Activated CD4-positive, CD25-positive, alpha-beta regulatory T cell treated with anti-CD3 and anti-CD28 coated beads, Interleukin-2, amount 50 U/mL, for 72 hours (primary cell): ENCODE measurements around the gene SNRNP40.
"Not testable (repeated sequence)": the region's sequence is repeated elsewhere in the genome, so short reads cannot be mapped to it uniquely, and the experiment has no call there.

Source experiments
- DNase-seq: peaks from one replicate; pipeline ENCODE4 v3.0.0; 2021

Gene SNRNP40

GRCh38 chr1:31296486-31297276, at the start of gene SNRNP40, which contains the start of gene ZCCHC17:
Gene SNRNP40 (minus strand): TSS chr1:31296788. CDS start chr1:31296751, 37 bp downstream.
Gene ZCCHC17 (plus strand): TSS chr1:31297032. CDS start chr1:31310099, 13,067 bp downstream.
- DNase-seq = peak; percentile 83

- no peak for DNase-seq
Measured at GRCh38 chr1:31345635-31346034, 49.0 kb upstream of the SNRNP40 start.

GRCh38 chr1:31344503-31344902, 47.9 kb upstream of the SNRNP40 start:
- no peak for DNase-seq

GRCh38 chr1:31336687-31337467, 40.3 kb upstream of the SNRNP40 start:
- no peak for DNase-seq

- DNase-seq = no peak
Measured at GRCh38 chr1:31335007-31335406, 38.4 kb upstream of the SNRNP40 start.

- no peak for DNase-seq
Measured at GRCh38 chr1:31327381-31327780, 30.8 kb upstream of the SNRNP40 start.

GRCh38 chr1:31326461-31326860, 29.9 kb upstream of the SNRNP40 start:
- no peak for DNase-seq

- no peak for DNase-seq
Measured at GRCh38 chr1:31324992-31325391, 28.4 kb upstream of the SNRNP40 start.

- no peak for DNase-seq
Measured at GRCh38 chr1:31324093-31324492, 27.5 kb upstream of the SNRNP40 start.

- DNase-seq = no peak
Measured at GRCh38 chr1:31318146-31318545, 21.6 kb upstream of the SNRNP40 start.

- no peak for DNase-seq
Measured at GRCh38 chr1:31315902-31316301, 19.3 kb upstream of the SNRNP40 start.

- DNase-seq = no peak
Measured at GRCh38 chr1:31310198-31310597, 13.6 kb upstream of the SNRNP40 start.

GRCh38 chr1:31308036-31308435, 11.4 kb upstream of the SNRNP40 start:
- DNase-seq = no peak

GRCh38 chr1:31306278-31306677, 9.7 kb upstream of the SNRNP40 start:
- DNase-seq = no peak

GRCh38 chr1:31302709-31303441, 6.3 kb upstream of the SNRNP40 start:
- DNase-seq = no peak

- no peak for DNase-seq
Measured at GRCh38 chr1:31300193-31300592, 3.6 kb upstream of the SNRNP40 start.

- no peak for DNase-seq
Measured at GRCh38 chr1:31299365-31299764, 2.8 kb upstream of the SNRNP40 start.

- DNase-seq = no peak
Measured at GRCh38 chr1:31297277-31298247, 974 bp upstream of the SNRNP40 start.

GRCh38 chr1:31295874-31296485, 608 bp downstream of the SNRNP40 start:
- no peak for DNase-seq

- no peak for DNase-seq
Measured at GRCh38 chr1:31289021-31289420, 7.6 kb downstream of the SNRNP40 start.

- DNase-seq = not testable (repeated sequence)
Measured at GRCh38 chr1:31287791-31288190, 8.8 kb downstream of the SNRNP40 start.

- not testable (repeated sequence) for DNase-seq
Measured at GRCh38 chr1:31282426-31282825, 14.2 kb downstream of the SNRNP40 start.
